CD4-positive, alpha-beta T cell (primary cell): ENCODE measurements around the gene BTBD19. TPM values are rescaled to one million over a fixed set of nuclear protein-coding genes. Genes with fewer than 3 reads are reported as not detected.
A peak's percentile ranks its signal among the peaks of the same experiment; 100 is the strongest.

Source experiments
- ATAC-seq: fragments of 200-7000 bp; cut with Tn5 transposase; one replicate; pipeline ENCODE4 v1.10.0; 2022; ENCODE audit warnings: mild to moderate bottlenecking; ENCODE audit not compliant: poor library complexity
- CTCF ChIA-PET: fragments of 350-600 bp; sonication (Branson Sonifier 250); formaldehyde crosslinking; loops from one replicate; lab custom pipeline; 2021; ENCODE audit warnings: antibody characterized with exemption, inconsistent platforms; lab: Charles Lee
- POLR2A ChIA-PET: fragments of 350-600 bp; sonication (Branson Sonifier 250); formaldehyde crosslinking; loops from one replicate; lab custom pipeline; 2021; ENCODE audit warnings: antibody characterized with exemption, inconsistent platforms; lab: Charles Lee
- DNase-seq, 14 experiments: peaks; one replicate each; pipeline ENCODE4 v3.0.0-alpha.2; 2013 to 2020; ENCODE audit warnings: mixed read lengths in 2 of 14
- H3K27ac ChIP-seq, 2 donors: one replicate each; pipeline versions ENCODE4 v1.5.1 to v1.7.0; 2013; ENCODE audit warnings: low read length in 2 of 2, low read depth in 1 of 2, mild to moderate bottlenecking in 1 of 2
- H3K27me3 ChIP-seq, 2 experiments: 1 replicate in 1 of 2; 2 replicates in 1 of 2; pipeline versions ENCODE4 v1.6.1 to v1.7.0; 2013; ENCODE audit warnings: low read length in 2 of 2, control low read depth in 1 of 2, mild to moderate bottlenecking in 1 of 2, moderate library complexity in 1 of 2; ENCODE audit not compliant: insufficient read depth in 2 of 2, control insufficient read depth in 1 of 2
- H3K36me3 ChIP-seq: one replicate; pipeline ENCODE4 v1.6.1; 2013; ENCODE audit warnings: low read length, control low read depth; ENCODE audit not compliant: insufficient read depth
- H3K4me1 ChIP-seq: one replicate; pipeline ENCODE4 v1.6.1; 2013; ENCODE audit warnings: low read length, control low read depth; ENCODE audit not compliant: insufficient read depth
- H3K4me3 ChIP-seq: one replicate; pipeline ENCODE4 v1.5.1; 2013; ENCODE audit warnings: mild to moderate bottlenecking, low read length, moderate library complexity
- H3K9me3 ChIP-seq, 2 experiments: 1 replicate in 1 of 2; 2 replicates in 1 of 2; pipeline versions ENCODE4 v1.6.1 to v1.7.0; 2013; ENCODE audit warnings: low read length in 2 of 2, mild to moderate bottlenecking in 2 of 2, control low read depth in 1 of 2, moderate library complexity in 1 of 2; ENCODE audit not compliant: control insufficient read depth in 1 of 2, insufficient read depth in 1 of 2
- H3K27ac Mint-ChIP-seq: one replicate; pipeline ENCODE4 v1.8.0; 2020; ENCODE audit warnings: mixed read lengths
- H3K27me3 Mint-ChIP-seq: one replicate; pipeline ENCODE4 v1.8.0; 2021; ENCODE audit warnings: mixed read lengths
- H3K36me3 Mint-ChIP-seq: one replicate; pipeline ENCODE4 v1.8.0; 2021; ENCODE audit warnings: low read depth, mixed read lengths
- H3K4me1 Mint-ChIP-seq: one replicate; pipeline ENCODE4 v1.8.0; 2021; ENCODE audit warnings: low read depth, mixed read lengths
- H3K4me3 Mint-ChIP-seq: one replicate; pipeline ENCODE4 v1.8.0; 2020; ENCODE audit warnings: mild to moderate bottlenecking, mixed read lengths
- H3K9me3 Mint-ChIP-seq: one replicate; pipeline ENCODE4 v1.8.0; 2020; ENCODE audit warnings: mixed read lengths
- CTCF ChIP-seq: fragments of 200-600 bp; IDR thresholded peaks from one replicate; pipeline ENCODE4 v1.8.0; 2022; ENCODE audit warnings: antibody characterized with exemption, mild to moderate bottlenecking
- intact Hi-C, 2 experiments: fragments of 100-400 bp; cut with DNase I in 1 of 2; cut with micrococcal nuclease in 1 of 2; formaldehyde crosslinking; loops; one replicate each; pipeline versions ENCODE4 v1.15.1 to v1.9.0; 2023 to 2025; cut with DNase I, micrococcal nuclease
- total RNA-seq, 174 experiments: library from RNA in 2 of 174; stranded (reverse) in 2 of 174; gene quantifications; one replicate each; pipeline ENCODE4 v1.2.3 and lab custom pipeline; 2021 to 2026

The BTBD19 gene
- total RNA-seq, 2 experiments from 2014 or later, result 35.9 to 36.5 TPM

GRCh38 chr1:44819608-44820327, 11.4 kb downstream of the BTBD19 start:
- ChIA-PET CTCF (interaction anchor here (1.0 to 6.7 kb wide), 8 partner anchors 11 to 90 kb away, joined by 3 to 57 read pairs (median 4); partner anchors contain the start of genes BTBD19, DYNLT4, PLK3 and RNU5D-1), POLR2A (interaction anchor here (0.6 to 12.2 kb wide), 23 partner anchors 10 to 671 kb away, joined by 3 to 599 read pairs (median 5); partner anchors contain the start of genes ARMH1, BEST4, BTBD19 and DYNLT4)
- Histone ChIP-seq H3K4me1 (peaks cover 31% of the 10 kb centered on the region), H3K27me3 (no peaks in the 10 kb centered on the region), H3K9me3 (no peaks in the 10 kb centered on the region), H3K4me3 (peak overlapping the region; percentile 65), H3K36me3 (no peaks in the 10 kb centered on the region), H3K27ac (peak overlapping the region; percentile 96 to 99)
- H3K9me3 Mint-ChIP-seq, result no peaks in the 10 kb centered on the region
- H3K27me3 Mint-ChIP-seq, result no peaks in the 10 kb centered on the region
- peak; percentile 78 for ATAC-seq
- peaks cover 4% of the 10 kb centered on the region for H3K36me3 Mint-ChIP-seq
- intact Hi-C loops, result loop anchor here (1.0 to 10.0 kb wide), 8 partner anchors 10 to 605 kb away; partner anchors contain the start of genes BEST4 (in 1 of the 2), DMAP1 (in 1 of the 2), PLK3 (in 1 of the 2) and RNU5D-1 (in 1 of the 2)
- DNase-seq, result peak; percentile 71 to 90 (median 79)
- TF ChIP-seq CTCF, result no peak
- peak overlapping the region; percentile 94 for H3K4me3 Mint-ChIP-seq
- peak overlapping the region; percentile 100 for H3K27ac Mint-ChIP-seq
- H3K4me1 Mint-ChIP-seq, result peaks cover 45% of the 10 kb centered on the region

- no peak for ATAC-seq
- intact Hi-C loops, result loop anchor here (1.0 to 10.0 kb wide), 6 partner anchors 15 to 606 kb away; partner anchors contain the start of genes BEST4 (in 1 of the 2), DMAP1 (in 1 of the 2) and RNU5D-1 (in 1 of the 2)
- Histone ChIP-seq H3K27ac (peak overlapping the region; percentile 96 to 99), H3K36me3 (no peaks in the 10 kb centered on the region), H3K4me1 (peaks cover 28% of the 10 kb centered on the region), H3K4me3 (peak overlapping the region; percentile 65), H3K27me3 (no peaks in the 10 kb centered on the region), H3K9me3 (no peaks in the 10 kb centered on the region)
- Mint-ChIP-seq H3K27me3 (no peaks in the 10 kb centered on the region), H3K4me3 (peak overlapping the region; percentile 94), H3K27ac (peak overlapping the region; percentile 100), H3K4me1 (peaks cover 39% of the 10 kb centered on the region), H3K9me3 (no peaks in the 10 kb centered on the region), H3K36me3 (no peaks in the 10 kb centered on the region)
- ChIA-PET POLR2A (interaction anchor here (0.7 to 12.2 kb wide), 13 partner anchors 9 to 670 kb away, joined by 3 to 599 read pairs (median 10); partner anchors contain the start of genes BEST4, BTBD19, DYNLT4 and EIF2B3), CTCF (interaction anchor here (0.6 to 6.7 kb wide), 4 partner anchors 12 to 34 kb away, joined by 3 to 57 read pairs (median 26); partner anchors contain the start of genes BTBD19, DYNLT4 and PLK3)
- no peak for TF ChIP-seq CTCF
- peak in 1 of 14 experiments; percentile 3 for DNase-seq
Measured at GRCh38 chr1:44820328-44821239, 12.3 kb downstream of the BTBD19 start.
